ENCODE results near the gene SHROOM3.
"Not testable (repeated sequence)": the region's sequence is repeated elsewhere in the genome, so short reads cannot be mapped to it uniquely, and the experiment has no call there.

Gene SHROOM3

GRCh38 chr4:76406081-76406480 is 28.9 kb upstream of the SHROOM3 start:
- no peak for DNase-seq (ENCODE audit: extremely low read depth, insufficient read length)
- Histone ChIP-seq H3K36me3 (ENCODE audit: control insufficient read depth, insufficient read depth, low read length) (no peaks in the 10 kb centered on the region), H3K27me3 (replicated peaks; ENCODE audit: control insufficient read depth, insufficient read depth, low read length) (no peaks in the 10 kb centered on the region; the same call in 1 of the 2 replicates), H3K4me3 (replicated peaks; ENCODE audit: low read depth, low read length) (no peak overlapping the region)
- TF ChIP-seq CTCF (IDR thresholded peaks at IDR 0.05; ENCODE audit: insufficient read depth, low read length, poor library complexity, severe bottlenecking), result no peak

DNA sequence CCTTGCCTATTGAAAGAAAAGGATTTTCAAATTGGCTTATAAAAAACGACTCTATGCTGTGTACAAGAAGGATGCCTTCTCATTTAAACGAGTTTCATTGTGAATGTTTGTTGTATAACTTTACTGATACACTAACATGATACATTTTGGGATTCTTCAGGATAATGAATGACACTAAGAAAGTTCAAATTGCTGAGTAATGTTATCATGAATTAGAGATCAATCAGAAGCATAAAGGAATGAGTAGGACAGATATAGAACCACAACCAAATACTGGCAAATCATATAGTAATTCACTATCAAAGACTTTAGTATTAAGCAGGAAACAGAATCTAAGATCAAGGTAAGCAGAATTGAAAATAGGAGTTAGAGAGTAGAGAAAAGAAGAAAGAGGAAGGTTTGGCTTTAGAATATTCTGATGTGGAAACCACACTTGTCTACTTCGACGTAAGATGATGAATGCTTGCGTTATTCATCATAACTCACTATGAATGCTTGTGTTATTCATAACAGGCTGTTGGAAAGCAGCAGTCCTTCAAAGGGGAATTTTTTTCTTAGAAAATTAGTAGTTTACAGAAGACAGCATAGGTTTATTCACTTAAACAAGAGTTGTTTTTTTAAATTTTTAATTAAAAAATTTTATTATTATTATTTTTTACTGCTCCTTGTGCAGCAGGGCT is 27.4 kb upstream of the SHROOM3 start:
- Histone ChIP-seq H3K36me3 (ENCODE audit: control insufficient read depth, insufficient read depth, low read length) (no peaks in the 10 kb centered on the region), H3K4me3 (replicated peaks; ENCODE audit: low read depth, low read length) (no peak overlapping the region), H3K27me3 (replicated peaks; ENCODE audit: control insufficient read depth, insufficient read depth, low read length) (no peaks in the 10 kb centered on the region)
- no peak for DNase-seq (ENCODE audit: extremely low read depth, insufficient read length)
- no peak for TF ChIP-seq CTCF (IDR thresholded peaks at IDR 0.05; ENCODE audit: insufficient read depth, low read length, poor library complexity, severe bottlenecking)

GRCh38 chr4:76410636-76411035 is 24.4 kb upstream of the SHROOM3 start:
- no peaks in the 10 kb centered on the region for H3K27me3 ChIP-seq (replicated peaks; ENCODE audit: control insufficient read depth, insufficient read depth, low read length)
- no peaks in the 10 kb centered on the region for H3K36me3 ChIP-seq (ENCODE audit: control insufficient read depth, insufficient read depth, low read length)
- no peak for DNase-seq (ENCODE audit: extremely low read depth, insufficient read length)
- H3K4me3 ChIP-seq (replicated peaks; ENCODE audit: low read depth, low read length), result no peak overlapping the region
- no peak for TF ChIP-seq CTCF (IDR thresholded peaks at IDR 0.05; ENCODE audit: insufficient read depth, low read length, poor library complexity, severe bottlenecking)

DNA sequence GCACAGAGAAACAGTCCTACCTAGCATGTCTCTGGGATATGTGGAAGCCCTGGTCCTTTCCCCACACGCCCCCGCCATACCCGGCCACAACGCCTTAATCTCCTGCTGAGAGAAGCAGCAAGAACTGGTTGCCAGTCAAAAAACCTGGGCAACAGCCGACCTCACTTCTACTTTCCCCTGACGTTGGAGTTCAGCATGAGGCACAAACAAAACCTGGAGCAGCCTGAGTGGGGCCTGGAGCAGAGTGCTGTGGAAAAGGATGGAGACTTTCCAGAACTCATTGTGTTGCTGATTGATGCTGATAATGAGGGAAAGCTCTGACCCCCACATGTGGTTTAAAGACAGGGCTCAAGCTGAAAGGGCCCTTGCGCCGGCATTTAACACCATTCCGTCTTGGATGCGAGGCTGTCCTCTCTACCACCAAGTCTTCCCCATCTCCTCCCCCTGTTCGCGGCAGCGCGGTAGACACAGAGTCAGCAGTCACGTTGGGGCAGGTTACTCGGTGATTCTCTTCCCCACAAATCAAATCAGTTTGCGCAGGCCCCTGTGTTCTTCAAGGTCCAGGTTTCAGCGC is 14.8 kb upstream of the SHROOM3 start:
- H3K27me3 ChIP-seq (replicated peaks; ENCODE audit: control insufficient read depth, insufficient read depth, low read length), result no peaks in the 10 kb centered on the region
- DNase-seq (ENCODE audit: extremely low read depth, insufficient read length), result no peak
- no peak for TF ChIP-seq CTCF (IDR thresholded peaks at IDR 0.05; ENCODE audit: insufficient read depth, low read length, poor library complexity, severe bottlenecking)
- H3K4me3 ChIP-seq (replicated peaks; ENCODE audit: low read depth, low read length), result no peak overlapping the region
- H3K36me3 ChIP-seq (ENCODE audit: control insufficient read depth, insufficient read depth, low read length), result no peaks in the 10 kb centered on the region

- H3K4me3 ChIP-seq (replicated peaks; ENCODE audit: low read depth, low read length), result no peak within 1 kb of the TSS
- TF ChIP-seq CTCF (IDR thresholded peaks at IDR 0.05; ENCODE audit: insufficient read depth, low read length, poor library complexity, severe bottlenecking), result no peak
- no peaks in the 10 kb centered on the region for H3K27me3 ChIP-seq (replicated peaks; ENCODE audit: control insufficient read depth, insufficient read depth, low read length)
- no peak for DNase-seq (ENCODE audit: extremely low read depth, insufficient read length)
- no peaks in the 10 kb centered on the region for H3K36me3 ChIP-seq (ENCODE audit: control insufficient read depth, insufficient read depth, low read length)
These were observed 14.1 kb upstream of the SHROOM3 start, which contains the start of gene CCDC158 for GRCh38 chr4:76420762-76421581. Gene CCDC158 (minus strand): TSS chr4:76421141. CDS start chr4:76403207, 17,934 bp downstream.

- not testable (repeated sequence) for H3K27me3 ChIP-seq (replicated peaks; ENCODE audit: control insufficient read depth, insufficient read depth, low read length); DNase-seq (ENCODE audit: extremely low read depth, insufficient read length); H3K4me3 ChIP-seq (replicated peaks; ENCODE audit: low read depth, low read length); H3K36me3 ChIP-seq (ENCODE audit: control insufficient read depth, insufficient read depth, low read length)
These were observed 11.9 kb upstream of the SHROOM3 start for GRCh38 chr4:76423159-76423558.

Data from GM06990 (cell line).